ENCODE measurements around the gene TXNL1.
"Not testable (repeated sequence)": the region's sequence is repeated elsewhere in the genome, so short reads cannot be mapped to it uniquely, and the experiment has no call there.

Gene TXNL1

GRCh38 chr18:56593906-56594305, 44.5 kb downstream of the TXNL1 start:
- Histone ChIP-seq H3K36me3 (ENCODE audit: control insufficient read depth in 1 of 2, insufficient read depth in 2 of 2, low read length in 2 of 2) (no peaks in the 10 kb centered on the region), H3K27me3 (ENCODE audit: low read depth, low read length) (no peaks in the 10 kb centered on the region), H3K4me3 (ENCODE audit: low read depth in 1 of 2, low read length in 2 of 2) (no peak overlapping the region), H3K9me3 (ENCODE audit: control insufficient read depth in 1 of 2, low read length in 2 of 2) (no peaks in the 10 kb centered on the region), H3K4me1 (ENCODE audit: control insufficient read depth in 1 of 2, insufficient read depth in 2 of 2, low read length in 2 of 2) (no peaks in the 10 kb centered on the region), H3K27ac (ENCODE audit: low read length) (no peak overlapping the region)

- Histone ChIP-seq H3K27ac (ENCODE audit: low read length) (no peak overlapping the region), H3K4me1 (ENCODE audit: control insufficient read depth in 1 of 2, insufficient read depth in 2 of 2, low read length in 2 of 2) (peaks cover 0 to 10% of the 10 kb centered on the region in 2 donors), H3K36me3 (ENCODE audit: control insufficient read depth in 1 of 2, insufficient read depth in 2 of 2, low read length in 2 of 2) (no peaks in the 10 kb centered on the region), H3K4me3 (ENCODE audit: low read depth in 1 of 2, low read length in 2 of 2) (no peak overlapping the region), H3K27me3 (ENCODE audit: low read depth, low read length) (no peaks in the 10 kb centered on the region), H3K9me3 (ENCODE audit: control insufficient read depth in 1 of 2, low read length in 2 of 2) (peaks cover 0 to 4% of the 10 kb centered on the region in 2 donors)
These were observed 58.4 kb downstream of the TXNL1 start for GRCh38 chr18:56580026-56580425.

GRCh38 chr18:56579451-56579850, 58.9 kb downstream of the TXNL1 start:
- no peak overlapping the region for H3K4me3 ChIP-seq (ENCODE audit: low read depth in 1 of 2, low read length in 2 of 2)
- H3K36me3 ChIP-seq (ENCODE audit: control insufficient read depth in 1 of 2, insufficient read depth in 2 of 2, low read length in 2 of 2), result no peaks in the 10 kb centered on the region
- no peak overlapping the region for H3K27ac ChIP-seq (ENCODE audit: low read length)
- H3K27me3 ChIP-seq (ENCODE audit: low read depth, low read length), result no peaks in the 10 kb centered on the region
- H3K9me3 ChIP-seq (ENCODE audit: control insufficient read depth in 1 of 2, low read length in 2 of 2), result peaks cover 0 to 4% of the 10 kb centered on the region in 2 donors
- peaks cover 0 to 12% of the 10 kb centered on the region in 2 donors for H3K4me1 ChIP-seq (ENCODE audit: control insufficient read depth in 1 of 2, insufficient read depth in 2 of 2, low read length in 2 of 2)

- Histone ChIP-seq H3K4me3 (ENCODE audit: low read depth in 1 of 2, low read length in 2 of 2) (no peak overlapping the region), H3K9me3 (ENCODE audit: control insufficient read depth in 1 of 2, low read length in 2 of 2) (peaks cover 0 to 4% of the 10 kb centered on the region in 2 donors), H3K27me3 (ENCODE audit: low read depth, low read length) (no peaks in the 10 kb centered on the region), H3K27ac (ENCODE audit: low read length) (no peak overlapping the region), H3K4me1 (ENCODE audit: control insufficient read depth in 1 of 2, insufficient read depth in 2 of 2, low read length in 2 of 2) (peaks cover 0 to 12% of the 10 kb centered on the region in 2 donors), H3K36me3 (ENCODE audit: control insufficient read depth in 1 of 2, insufficient read depth in 2 of 2, low read length in 2 of 2) (no peaks in the 10 kb centered on the region)
These were observed 61.4 kb downstream of the TXNL1 start for GRCh38 chr18:56576826-56577573.

GRCh38 chr18:56575819-56576663, 62.4 kb downstream of the TXNL1 start:
- Histone ChIP-seq H3K4me3 (ENCODE audit: low read depth in 1 of 2, low read length in 2 of 2) (no peak overlapping the region), H3K9me3 (ENCODE audit: control insufficient read depth in 1 of 2, low read length in 2 of 2) (no peaks in the 10 kb centered on the region), H3K36me3 (ENCODE audit: control insufficient read depth in 1 of 2, insufficient read depth in 2 of 2, low read length in 2 of 2) (no peaks in the 10 kb centered on the region), H3K27ac (ENCODE audit: low read length) (no peak overlapping the region), H3K4me1 (ENCODE audit: control insufficient read depth in 1 of 2, insufficient read depth in 2 of 2, low read length in 2 of 2) (peaks cover under 1 to 12% of the 10 kb centered on the region in 2 donors), H3K27me3 (ENCODE audit: low read depth, low read length) (no peaks in the 10 kb centered on the region)

GRCh38 chr18:56574861-56575260, 63.5 kb downstream of the TXNL1 start:
- no peak overlapping the region for H3K4me3 ChIP-seq (ENCODE audit: low read depth in 1 of 2, low read length in 2 of 2)
- peaks cover 4 to 12% of the 10 kb centered on the region in 2 donors for H3K4me1 ChIP-seq (ENCODE audit: control insufficient read depth in 1 of 2, insufficient read depth in 2 of 2, low read length in 2 of 2)
- H3K27ac ChIP-seq (ENCODE audit: low read length), result no peak overlapping the region
- H3K27me3 ChIP-seq (ENCODE audit: low read depth, low read length), result no peaks in the 10 kb centered on the region
- no peaks in the 10 kb centered on the region for H3K9me3 ChIP-seq (ENCODE audit: control insufficient read depth in 1 of 2, low read length in 2 of 2)
- H3K36me3 ChIP-seq (ENCODE audit: control insufficient read depth in 1 of 2, insufficient read depth in 2 of 2, low read length in 2 of 2), result no peaks in the 10 kb centered on the region

DNA sequence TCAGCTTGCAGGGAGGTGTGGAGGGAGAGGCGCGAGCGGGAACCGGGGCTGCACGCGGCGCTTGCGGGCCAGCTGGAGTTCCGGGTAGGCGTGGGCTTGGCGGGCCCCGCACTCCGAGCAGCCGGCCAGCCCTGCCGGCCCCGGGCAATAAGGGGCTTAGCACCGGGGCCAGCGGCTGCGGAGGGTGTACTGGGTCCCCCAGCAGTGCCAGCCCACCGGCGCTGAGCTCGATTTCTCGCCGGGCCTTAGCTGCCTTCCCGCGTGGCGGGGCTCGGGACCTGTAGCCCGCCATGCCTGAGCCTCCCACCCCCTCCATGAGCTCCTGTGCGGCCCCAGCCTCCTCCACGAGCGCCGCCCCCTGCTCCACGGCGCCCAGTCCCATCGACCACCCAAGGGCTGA, 66.1 kb downstream of the TXNL1 start:
- not testable (repeated sequence) for H3K27me3 ChIP-seq (ENCODE audit: low read depth, low read length); H3K4me3 ChIP-seq (ENCODE audit: low read depth in 1 of 2, low read length in 2 of 2); H3K36me3 ChIP-seq (ENCODE audit: control insufficient read depth in 1 of 2, insufficient read depth in 2 of 2, low read length in 2 of 2); H3K9me3 ChIP-seq (ENCODE audit: control insufficient read depth in 1 of 2, low read length in 2 of 2); H3K27ac ChIP-seq (ENCODE audit: low read length)
- peaks cover 4 to 12% of the 10 kb centered on the region in 2 donors for H3K4me1 ChIP-seq (ENCODE audit: control insufficient read depth in 1 of 2, insufficient read depth in 2 of 2, low read length in 2 of 2)

- H3K4me3 ChIP-seq (ENCODE audit: low read depth in 1 of 2, low read length in 2 of 2), result no peak overlapping the region
- H3K27ac ChIP-seq (ENCODE audit: low read length), result no peak overlapping the region
- no peaks in the 10 kb centered on the region for H3K36me3 ChIP-seq (ENCODE audit: control insufficient read depth in 1 of 2, insufficient read depth in 2 of 2, low read length in 2 of 2)
- H3K4me1 ChIP-seq (ENCODE audit: control insufficient read depth in 1 of 2, insufficient read depth in 2 of 2, low read length in 2 of 2), result peaks cover 4 to 12% of the 10 kb centered on the region in 2 donors
- H3K27me3 ChIP-seq (ENCODE audit: low read depth, low read length), result no peaks in the 10 kb centered on the region
- H3K9me3 ChIP-seq (ENCODE audit: control insufficient read depth in 1 of 2, low read length in 2 of 2), result no peaks in the 10 kb centered on the region
These were observed 67.4 kb downstream of the TXNL1 start for GRCh38 chr18:56570978-56571377.

DNA sequence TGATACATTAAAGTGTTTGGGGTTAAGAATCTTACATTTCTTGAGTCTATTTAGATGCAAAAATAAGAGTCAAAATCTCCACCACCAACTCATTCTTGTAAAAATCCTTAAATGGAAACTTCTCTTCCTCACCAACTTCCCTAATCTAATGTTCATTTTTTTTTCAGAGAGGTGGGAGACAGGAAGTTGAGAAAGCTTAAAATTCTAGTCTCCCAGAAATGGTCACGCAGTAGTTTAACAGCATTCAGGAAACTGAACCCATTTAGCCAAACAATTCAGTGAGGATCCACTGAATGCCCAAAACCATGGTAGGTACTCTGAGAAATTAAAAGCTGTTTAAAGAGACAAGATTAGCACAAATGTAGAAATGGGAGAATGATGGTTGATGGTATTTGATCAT, 69.0 kb downstream of the TXNL1 start:
- Histone ChIP-seq H3K27me3 (ENCODE audit: low read depth, low read length) (no peaks in the 10 kb centered on the region), H3K4me3 (ENCODE audit: low read depth in 1 of 2, low read length in 2 of 2) (no peak overlapping the region), H3K4me1 (ENCODE audit: control insufficient read depth in 1 of 2, insufficient read depth in 2 of 2, low read length in 2 of 2) (peaks cover 4% of the 10 kb centered on the region in 2 donors), H3K27ac (ENCODE audit: low read length) (no peak overlapping the region), H3K36me3 (ENCODE audit: control insufficient read depth in 1 of 2, insufficient read depth in 2 of 2, low read length in 2 of 2) (no peaks in the 10 kb centered on the region), H3K9me3 (ENCODE audit: control insufficient read depth in 1 of 2, low read length in 2 of 2) (no peaks in the 10 kb centered on the region)

DNA sequence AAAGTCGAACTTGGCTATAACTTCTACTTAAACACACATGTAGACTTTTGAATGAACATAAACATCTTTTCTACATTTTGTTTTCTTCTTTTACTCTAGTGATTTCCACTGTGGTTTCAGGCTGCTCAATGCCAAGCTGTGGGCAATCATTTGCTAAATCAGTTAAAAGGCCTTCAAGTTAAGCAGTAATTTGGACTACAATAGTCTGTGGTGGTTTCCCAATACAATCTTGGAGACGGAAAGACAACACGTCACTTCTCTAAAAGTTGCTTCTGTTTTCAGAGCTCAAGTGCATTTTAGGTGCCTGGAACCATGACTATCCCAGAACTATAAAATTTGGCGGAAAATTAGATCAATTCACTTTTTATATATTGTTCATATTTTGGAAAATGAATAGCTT, 69.4 kb downstream of the TXNL1 start:
- no peak overlapping the region for H3K27ac ChIP-seq (ENCODE audit: low read length)
- no peaks in the 10 kb centered on the region for H3K36me3 ChIP-seq (ENCODE audit: control insufficient read depth in 1 of 2, insufficient read depth in 2 of 2, low read length in 2 of 2)
- H3K27me3 ChIP-seq (ENCODE audit: low read depth, low read length), result no peaks in the 10 kb centered on the region
- peaks cover 4% of the 10 kb centered on the region in 2 donors for H3K4me1 ChIP-seq (ENCODE audit: control insufficient read depth in 1 of 2, insufficient read depth in 2 of 2, low read length in 2 of 2)
- H3K9me3 ChIP-seq (ENCODE audit: control insufficient read depth in 1 of 2, low read length in 2 of 2), result no peaks in the 10 kb centered on the region
- H3K4me3 ChIP-seq (ENCODE audit: low read depth in 1 of 2, low read length in 2 of 2), result no peak overlapping the region

DNA sequence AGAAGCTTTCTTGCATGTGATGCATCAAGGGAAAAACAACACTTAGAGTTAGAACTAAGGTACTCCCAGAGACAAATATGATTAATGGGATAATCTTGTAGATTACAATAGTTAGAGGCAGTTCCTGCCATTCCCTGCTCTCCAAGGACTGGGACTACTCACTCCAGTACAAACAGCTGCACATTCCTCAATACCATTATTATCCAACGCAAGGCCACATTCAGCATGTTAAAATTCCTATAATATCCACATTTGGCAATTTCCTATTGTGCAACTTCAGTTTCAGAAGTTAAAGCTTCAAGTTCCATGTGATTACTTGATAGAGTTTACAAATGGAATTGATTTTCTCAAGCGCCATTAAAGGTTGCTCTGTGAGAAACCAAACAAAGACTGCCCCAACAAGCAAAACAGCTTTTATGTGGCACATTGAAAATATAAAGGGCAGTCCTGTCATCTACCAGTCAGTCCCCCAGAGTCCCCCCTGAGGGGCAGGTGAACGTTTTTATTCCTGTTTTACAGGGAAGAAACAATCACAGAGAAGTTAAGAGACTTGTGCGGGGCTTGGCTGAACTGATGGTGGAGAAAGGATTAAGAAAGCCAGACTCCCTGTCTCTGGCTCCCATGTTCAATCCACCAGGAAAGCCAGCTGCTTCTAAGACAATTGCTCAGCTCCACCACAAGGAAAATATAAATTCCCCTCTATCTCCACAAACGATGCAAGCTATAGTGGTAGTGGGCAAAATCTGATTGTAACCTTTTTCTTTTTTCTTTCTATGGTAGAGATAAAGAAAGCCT, 72.6 kb downstream of the TXNL1 start:
- H3K9me3 ChIP-seq (ENCODE audit: control insufficient read depth in 1 of 2, low read length in 2 of 2), result no peaks in the 10 kb centered on the region
- no peaks in the 10 kb centered on the region for H3K36me3 ChIP-seq (ENCODE audit: control insufficient read depth in 1 of 2, insufficient read depth in 2 of 2, low read length in 2 of 2)
- no peak overlapping the region for H3K27ac ChIP-seq (ENCODE audit: low read length)
- H3K4me1 ChIP-seq (ENCODE audit: control insufficient read depth in 1 of 2, insufficient read depth in 2 of 2, low read length in 2 of 2), result peaks cover under 1 to 4% of the 10 kb centered on the region in 2 donors
- H3K4me3 ChIP-seq (ENCODE audit: low read depth in 1 of 2, low read length in 2 of 2), result no peak overlapping the region
- no peaks in the 10 kb centered on the region for H3K27me3 ChIP-seq (ENCODE audit: low read depth, low read length)
